H9 (cell line): Measurements from ENCODE around the gene PDE8A. TPM values are rescaled to one million over a fixed set of nuclear protein-coding genes. Genes with fewer than 3 reads are reported as not detected.
A peak's percentile ranks its signal among the peaks of the same experiment; 100 is the strongest.

Experiments used
- DNase-seq: peaks from one replicate; pipeline ENCODE4 v3.0.0-alpha.2; 2017
- H2AFZ ChIP-seq: one replicate; pipeline ENCODE4 v1.6.1; 2013; ENCODE audit warnings: mild to moderate bottlenecking, low read length, control low read depth, moderate library complexity
- H2AK5ac ChIP-seq: 2 replicates; pipeline ENCODE4 v1.6.1; 2013; ENCODE audit warnings: low read length, control low read depth, mixed read lengths; ENCODE audit not compliant: insufficient read length
- H2BK120ac ChIP-seq: one replicate; pipeline ENCODE4 v1.6.1; 2013; ENCODE audit warnings: low read depth, mild to moderate bottlenecking, low read length, control low read depth, inconsistent platforms; ENCODE audit not compliant: poor library complexity, severe bottlenecking
- H2BK12ac ChIP-seq: 2 replicates; pipeline ENCODE4 v1.6.1; 2013; ENCODE audit warnings: low read length, control low read depth, mixed read lengths, low read depth; ENCODE audit not compliant: insufficient read length
- H2BK15ac ChIP-seq: 2 replicates; pipeline ENCODE4 v1.6.1; 2013; ENCODE audit warnings: low read depth, low read length, control low read depth
- H2BK20ac ChIP-seq: one replicate; pipeline ENCODE4 v1.6.1; 2013; ENCODE audit warnings: low read depth, mild to moderate bottlenecking, low read length, control low read depth, inconsistent platforms; ENCODE audit not compliant: poor library complexity, severe bottlenecking
- H2BK5ac ChIP-seq: 2 replicates; pipeline ENCODE4 v1.6.1; 2013; ENCODE audit warnings: low read length, control low read depth, mixed read lengths; ENCODE audit not compliant: insufficient read length
- H3K14ac ChIP-seq: 2 replicates; pipeline ENCODE4 v1.6.1; 2013; ENCODE audit warnings: low read length, control low read depth; ENCODE audit not compliant: insufficient read depth
- H3K18ac ChIP-seq: 2 replicates; pipeline ENCODE4 v1.6.1; 2013; ENCODE audit warnings: low read depth, mild to moderate bottlenecking, mixed read lengths, low read length, control low read depth; ENCODE audit not compliant: insufficient read length
- H3K23ac ChIP-seq: 2 replicates; pipeline ENCODE4 v1.6.1; 2013; ENCODE audit warnings: low read length, control low read depth, mixed read lengths, low read depth; ENCODE audit not compliant: insufficient read length
- H3K23me2 ChIP-seq: 2 replicates; pipeline ENCODE4 v1.6.1; 2013; ENCODE audit warnings: low read depth, mild to moderate bottlenecking, mixed read lengths, low read length, control low read depth; ENCODE audit not compliant: insufficient read length, poor library complexity, severe bottlenecking
- H3K27ac ChIP-seq: 2 replicates; pipeline ENCODE4 v1.5.1; 2013; ENCODE audit warnings: low read length, control low read depth, mixed read lengths, low read depth; ENCODE audit not compliant: insufficient read length
- H3K27me3 ChIP-seq: 2 replicates; pipeline ENCODE4 v1.6.1; 2013; ENCODE audit warnings: low read length, control low read depth, inconsistent platforms; ENCODE audit not compliant: insufficient read depth
- H3K4ac ChIP-seq: 2 replicates; pipeline ENCODE4 v1.6.1; 2013; ENCODE audit warnings: low read depth, mild to moderate bottlenecking, control low read depth, inconsistent platforms, low read length, moderate library complexity
- H3K4me1 ChIP-seq: 2 replicates; pipeline ENCODE4 v1.6.1; 2013; ENCODE audit warnings: low read length, control low read depth, inconsistent platforms; ENCODE audit not compliant: insufficient read depth
- H3K4me2 ChIP-seq: 2 replicates; pipeline ENCODE4 v1.6.1; 2013; ENCODE audit warnings: low read length, control low read depth, mixed read lengths; ENCODE audit not compliant: insufficient read length, insufficient read depth
- H3K56ac ChIP-seq: 2 replicates; pipeline ENCODE4 v1.6.1; 2013; ENCODE audit warnings: low read depth, mild to moderate bottlenecking, mixed read lengths, low read length, control low read depth; ENCODE audit not compliant: insufficient read length
- H3K79me1 ChIP-seq: 2 replicates; pipeline ENCODE4 v1.6.1; 2013; ENCODE audit warnings: low read depth, mild to moderate bottlenecking, moderate library complexity, low read length, control low read depth, inconsistent platforms; ENCODE audit not compliant: insufficient read depth, poor library complexity, severe bottlenecking
- H3K79me2 ChIP-seq: 2 replicates; pipeline ENCODE4 v1.6.1; 2013; ENCODE audit warnings: low read length, control low read depth, inconsistent platforms; ENCODE audit not compliant: insufficient read depth
- H3K9ac ChIP-seq: 2 replicates; pipeline ENCODE4 v1.6.1; 2013; ENCODE audit warnings: low read length, control low read depth, mixed read lengths; ENCODE audit not compliant: insufficient read length; ENCODE audit errors: extremely low read depth
- H3K9me3 ChIP-seq: one replicate; pipeline ENCODE4 v1.6.1; 2013; ENCODE audit warnings: low read depth, low read length, inconsistent platforms; ENCODE audit not compliant: control insufficient read depth
- H3T11ph ChIP-seq: one replicate; pipeline ENCODE4 v1.6.1; 2013; ENCODE audit warnings: mild to moderate bottlenecking, low read length, control low read depth, inconsistent platforms
- H4K20me1 ChIP-seq: one replicate; pipeline ENCODE4 v1.6.1; 2013; ENCODE audit not compliant: control insufficient read depth, insufficient read length, insufficient read depth
- H4K5ac ChIP-seq: 2 replicates; pipeline ENCODE4 v1.6.1; 2013; ENCODE audit warnings: low read depth, mild to moderate bottlenecking, mixed read lengths, low read length, control low read depth; ENCODE audit not compliant: insufficient read length
- H4K8ac ChIP-seq: replicated peaks from 2 replicates; pipeline ENCODE4 v1.6.1; 2013; ENCODE audit warnings: low read length, control low read depth, mixed read lengths, low read depth; ENCODE audit not compliant: insufficient read length
- H4K91ac ChIP-seq: 2 replicates; pipeline ENCODE4 v1.6.1; 2013; ENCODE audit warnings: low read depth, mild to moderate bottlenecking, moderate library complexity, mixed read lengths, low read length, control low read depth; ENCODE audit not compliant: insufficient read length
- H3K27ac Mint-ChIP-seq, 3 experiments: 2 replicates in 2 of 3; 3 replicates in 1 of 3; pipeline ENCODE4 v1.8.0; 2020 to 2021; ENCODE audit warnings: mixed read lengths in 3 of 3, mild to moderate bottlenecking in 1 of 3, moderate library complexity in 1 of 3
- H3K27me3 Mint-ChIP-seq: 2 replicates; pipeline ENCODE4 v1.8.0; 2021; ENCODE audit warnings: low read depth, mild to moderate bottlenecking, moderate library complexity, mixed read lengths
- H3K36me3 Mint-ChIP-seq, 3 experiments: 2 replicates in 2 of 3; 3 replicates in 1 of 3; pipeline ENCODE4 v1.8.0; 2020 to 2021; ENCODE audit warnings: low read depth in 3 of 3, mixed read lengths in 3 of 3; ENCODE audit not compliant: insufficient read depth in 1 of 3
- H3K4me1 Mint-ChIP-seq, 2 experiments: 2 replicates each; pipeline ENCODE4 v1.8.0; 2020; ENCODE audit warnings: mixed read lengths in 2 of 2
- H3K4me3 Mint-ChIP-seq, 2 experiments: 2 replicates in 1 of 2; 3 replicates in 1 of 2; pipeline ENCODE4 v1.8.0; 2020 to 2021; ENCODE audit warnings: mild to moderate bottlenecking in 2 of 2, mixed read lengths in 2 of 2, moderate library complexity in 1 of 2
- H3K9me3 Mint-ChIP-seq, 2 experiments: 2 replicates in 1 of 2; 3 replicates in 1 of 2; pipeline ENCODE4 v1.8.0; 2020; ENCODE audit warnings: mild to moderate bottlenecking in 2 of 2, mixed read lengths in 2 of 2, moderate library complexity in 1 of 2
- CTCF ChIP-seq: fragments of 200-600 bp; sonication (generic); conservative IDR thresholded peaks from 3 replicates; pipeline ENCODE4 v1.8.0; 2021; ENCODE audit warnings: antibody characterized with exemption, mild to moderate bottlenecking
- WGBS: extraction: QIAGEN DNeasy Blood & Tissue Kit; methylation state at CpG from one replicate; pipeline ENCODE4 v1.1.7; 2013; ENCODE audit warnings: missing lambda C conversion rate, low lambda C conversion rate, mixed read lengths; ENCODE audit not compliant: insufficient read length; ENCODE audit errors: extremely low coverage; 5-methylcytosine and 5-hydroxymethylcytosine counted together
- total RNA-seq: library from RNA; stranded (reverse); gene quantifications from 2 replicates; pipeline ENCODE4 v1.2.1, GENCODE V29; 2021

The PDE8A gene
- total RNA-seq, 1 experiment from 2014 or later: 9.3 TPM

- Histone ChIP-seq H2AK5ac (no peak overlapping the region), H3K27ac (no peak overlapping the region), H3K79me2 (no peaks in the 10 kb centered on the region), H3T11ph (no peak overlapping the region), H3K79me1 (no peaks in the 10 kb centered on the region), H2AFZ (no peak overlapping the region), H3K4ac (no peak overlapping the region), H3K14ac (no peak overlapping the region), H3K18ac (no peak overlapping the region), H3K23ac (no peak overlapping the region), H4K8ac (no peak overlapping the region), H2BK5ac (no peak overlapping the region), H3K9me3 (no peaks in the 10 kb centered on the region), H2BK20ac (no peak overlapping the region), H4K20me1 (no peaks in the 10 kb centered on the region), H2BK12ac (no peak overlapping the region), H3K4me2 (no peak overlapping the region), H3K9ac (no peak overlapping the region), H4K5ac (no peak overlapping the region), H3K27me3 (no peaks in the 10 kb centered on the region), H4K91ac (no peak overlapping the region), H2BK15ac (no peak overlapping the region), H3K23me2 (no peaks in the 10 kb centered on the region), H3K56ac (no peak overlapping the region), H3K4me1 (no peaks in the 10 kb centered on the region), H2BK120ac (no peak overlapping the region)
- peaks cover 14 to 15% of the 10 kb centered on the region in 2 experiments for H3K4me1 Mint-ChIP-seq
- peaks cover 8 to 15% (median 10%) of the 10 kb centered on the region in 3 experiments for H3K36me3 Mint-ChIP-seq
- peak overlapping the region in 1 of 3 experiments; percentile 76; a peak in 1 of 7 replicates for H3K27ac Mint-ChIP-seq
- TF ChIP-seq CTCF: no peak
- DNase-seq: no peak
- no peaks in the 10 kb centered on the region for H3K27me3 Mint-ChIP-seq
- H3K9me3 Mint-ChIP-seq: peaks cover 3 to 4% of the 10 kb centered on the region in 2 experiments; a peak in 3 of 5 replicates
- no CpG with 5 or more reads among the region's 3 CpGs for WGBS
- no peak overlapping the region for H3K4me3 Mint-ChIP-seq
Observed at GRCh38 chr15:85133709-85134108, 152.1 kb downstream of the PDE8A start.
